Subcutaneous adipose tissue (tissue), 4 donors: ENCODE data around the gene VEZF1. TPM values are rescaled to one million over a fixed set of nuclear protein-coding genes. Genes with fewer than 3 reads are reported as not detected.

Experiments used
- CTCF ChIP-seq: fragments of 450-650 bp; IDR thresholded peaks from one replicate; pipeline ENCODE4 v1.5.1; 2016; ENCODE audit warnings: low read depth, mild to moderate bottlenecking, control low read depth, antibody characterized with exemption, moderate library complexity
- total RNA-seq, 4 donors: library from RNA; depleted of rRNA; stranded (reverse); fragments of >200 nt; gene quantifications; one replicate each; pipeline ENCODE4 v1.1.0, GENCODE V29; 2016

The VEZF1 gene
- 10 to 100 TPM; 35.0 to 66.8 (median 44.0) TPM for total RNA-seq

GRCh38 chr17:57987581-57988300 lies at the start of gene VEZF1:
Gene VEZF1 (minus strand): TSS chr17:57988254. CDS start chr17:57988111, 143 bp downstream.
- no peak for TF ChIP-seq CTCF

GRCh38 chr17:58032691-58033415 lies 44.8 kb upstream of the VEZF1 start:
- TF ChIP-seq CTCF: no peak

GRCh38 chr17:58028578-58028977 lies 40.5 kb upstream of the VEZF1 start:
- TF ChIP-seq CTCF: no peak

- TF ChIP-seq CTCF: no peak
These were observed 32.3 kb upstream of the VEZF1 start for GRCh38 chr17:58020401-58020800.

- TF ChIP-seq CTCF: no peak
These were observed 31.5 kb upstream of the VEZF1 start for GRCh38 chr17:58019521-58019920.

GRCh38 chr17:58019039-58019438 lies 31.0 kb upstream of the VEZF1 start:
- TF ChIP-seq CTCF: no peak

GRCh38 chr17:58010067-58010799 lies 22.2 kb upstream of the VEZF1 start:
- TF ChIP-seq CTCF: no peak
